HG03139 (cell line): ENCODE data around the gene ADARB2.

Experiments
- ATAC-seq: cut with Tn5 transposase; IDR thresholded peaks from one replicate; pipeline ENCODE4 v1.9.1; 2021; ENCODE audit not compliant: unreplicated experiment

ADARB2 gene

GRCh38 chr10:1573981-1574380 lies 163.3 kb downstream of the ADARB2 start:
- no peak for ATAC-seq

GRCh38 chr10:1573334-1573969 lies 163.9 kb downstream of the ADARB2 start:
- ATAC-seq = no peak

GRCh38 chr10:1572519-1573333 lies 164.6 kb downstream of the ADARB2 start:
- ATAC-seq = no peak

- no peak for ATAC-seq
These were observed 165.6 kb downstream of the ADARB2 start for GRCh38 chr10:1571587-1572237.

GRCh38 chr10:1570416-1571051 lies 166.8 kb downstream of the ADARB2 start:
- no peak for ATAC-seq

- no peak for ATAC-seq
These were observed 168.1 kb downstream of the ADARB2 start for GRCh38 chr10:1569208-1569607.

GRCh38 chr10:1567742-1568495 lies 169.4 kb downstream of the ADARB2 start:
- no peak for ATAC-seq

GRCh38 chr10:1567152-1567551 lies 170.2 kb downstream of the ADARB2 start:
- ATAC-seq = no peak

- ATAC-seq = no peak
These were observed 172.5 kb downstream of the ADARB2 start for GRCh38 chr10:1564791-1565190.

GRCh38 chr10:1563028-1563427 lies 174.3 kb downstream of the ADARB2 start:
- ATAC-seq = no peak

- ATAC-seq = no peak
These were observed 175.5 kb downstream of the ADARB2 start for GRCh38 chr10:1561731-1562337.

GRCh38 chr10:1560535-1561192 lies 176.7 kb downstream of the ADARB2 start:
- no peak for ATAC-seq

- ATAC-seq = no peak
These were observed 177.6 kb downstream of the ADARB2 start for GRCh38 chr10:1559761-1560160.

- ATAC-seq = no peak
These were observed 178.0 kb downstream of the ADARB2 start for GRCh38 chr10:1559311-1559710.

GRCh38 chr10:1558906-1559305 lies 178.4 kb downstream of the ADARB2 start:
- ATAC-seq = no peak

- no peak for ATAC-seq
These were observed 180.2 kb downstream of the ADARB2 start for GRCh38 chr10:1557081-1557480.

GRCh38 chr10:1556496-1556895 lies 180.8 kb downstream of the ADARB2 start:
- no peak for ATAC-seq

- no peak for ATAC-seq
These were observed 183.4 kb downstream of the ADARB2 start for GRCh38 chr10:1553951-1554350.

GRCh38 chr10:1552881-1553670 lies 184.2 kb downstream of the ADARB2 start:
- no peak for ATAC-seq
